GM10266 (cell line): ENCODE measurements around the gene DGCR6L.
"Not testable (repeated sequence)": the region's sequence is repeated elsewhere in the genome, so short reads cannot be mapped to it uniquely, and the experiment has no call there.

ENCODE experiments used
- DNase-seq: peaks from one replicate; pipeline ENCODE4 v3.0.0; 2012; ENCODE audit errors: extremely low spot score
- TF ChIP-seq, protein P1 (sequence below): IDR thresholded peaks from 2 replicates; pipeline ENCODE4 v1.5.1; 2012; ENCODE audit warnings: mild to moderate bottlenecking, low read depth; ENCODE audit not compliant: control insufficient read depth, insufficient read depth; ENCODE audit errors: missing control alignments

DGCR6L gene

DNA sequence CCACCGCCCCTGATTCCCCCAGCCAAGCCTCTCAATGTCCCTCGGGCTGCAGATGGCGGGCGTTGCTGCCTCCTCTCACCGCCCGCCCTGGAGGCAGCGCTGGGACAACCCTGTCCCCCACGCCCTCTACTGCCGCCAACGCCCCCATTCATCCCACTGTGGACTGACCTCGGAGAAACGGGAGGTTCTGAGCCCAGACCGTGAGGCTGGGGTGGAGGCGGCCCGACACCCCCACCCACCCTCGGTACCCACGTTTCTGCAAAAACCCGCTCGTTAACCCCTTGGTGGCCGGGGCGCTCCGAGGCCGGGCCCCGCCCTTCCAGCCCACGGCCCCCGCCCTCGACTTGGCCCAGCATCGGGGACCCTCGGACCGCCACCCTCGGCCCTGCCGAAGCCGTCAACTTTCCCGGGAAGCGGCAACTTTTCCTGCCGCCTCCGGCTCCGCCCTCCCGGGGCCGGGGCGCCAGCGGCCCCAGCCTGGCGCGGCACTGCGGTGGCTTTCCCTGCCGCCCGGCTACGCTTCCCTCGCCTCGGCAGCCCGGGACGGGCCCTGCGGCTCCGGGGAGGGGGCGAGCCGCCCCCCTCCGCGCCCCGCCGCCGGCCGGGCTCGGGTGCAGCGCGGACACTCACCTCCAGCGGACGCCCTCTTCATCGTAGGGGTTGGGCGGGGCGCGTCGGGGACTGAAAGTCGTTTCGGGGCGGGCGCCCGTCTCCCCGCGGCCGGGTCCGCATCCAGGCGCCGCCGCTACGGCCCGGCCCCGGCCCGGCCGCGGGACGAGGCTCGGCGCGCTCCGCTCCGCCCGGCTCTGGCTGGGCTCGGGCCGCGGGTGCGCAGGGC lies 52.2 kb downstream of the DGCR6L start:
- no peak for DNase-seq

DNA sequence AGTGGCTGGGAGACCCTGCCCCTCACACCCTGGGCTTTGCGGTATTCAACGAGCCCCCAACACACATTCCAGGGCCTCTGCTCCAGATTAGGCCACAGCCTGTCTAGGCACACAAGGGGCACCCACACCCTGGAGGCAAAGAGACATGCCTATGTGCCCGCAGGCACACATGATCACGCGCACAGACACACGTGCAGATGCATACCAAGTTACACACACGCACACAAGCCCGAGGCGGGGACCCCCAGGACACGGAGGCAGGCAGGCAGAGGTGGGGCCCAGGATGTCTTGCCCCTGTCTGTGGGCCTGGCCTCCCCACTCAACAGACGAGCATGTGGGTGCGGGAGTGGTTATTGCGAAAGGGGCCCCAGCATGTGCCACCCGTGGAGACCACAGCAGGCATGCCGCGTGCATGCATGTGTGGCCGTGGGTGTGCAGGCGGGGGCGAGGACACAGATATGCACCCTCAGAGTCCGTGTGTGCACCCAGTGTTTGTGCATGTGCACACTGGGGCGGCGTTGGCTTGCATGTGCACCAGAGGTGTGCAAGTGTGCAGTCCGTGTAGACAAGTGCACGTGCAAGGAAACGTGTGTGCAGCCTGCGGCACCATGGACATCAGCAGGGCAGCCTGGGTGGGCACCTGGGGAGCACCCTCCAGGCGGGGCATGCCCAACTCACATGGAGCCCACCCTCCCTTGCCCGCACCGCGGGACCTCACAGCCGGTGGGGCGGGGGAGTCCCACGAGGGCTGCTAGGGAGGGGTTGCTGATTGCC lies 53.0 kb downstream of the DGCR6L start:
- not testable (repeated sequence) for DNase-seq

More for the DNA sequence above, 52.2 kb downstream of the DGCR6L start:
- TF ChIP-seq, protein P1, sequence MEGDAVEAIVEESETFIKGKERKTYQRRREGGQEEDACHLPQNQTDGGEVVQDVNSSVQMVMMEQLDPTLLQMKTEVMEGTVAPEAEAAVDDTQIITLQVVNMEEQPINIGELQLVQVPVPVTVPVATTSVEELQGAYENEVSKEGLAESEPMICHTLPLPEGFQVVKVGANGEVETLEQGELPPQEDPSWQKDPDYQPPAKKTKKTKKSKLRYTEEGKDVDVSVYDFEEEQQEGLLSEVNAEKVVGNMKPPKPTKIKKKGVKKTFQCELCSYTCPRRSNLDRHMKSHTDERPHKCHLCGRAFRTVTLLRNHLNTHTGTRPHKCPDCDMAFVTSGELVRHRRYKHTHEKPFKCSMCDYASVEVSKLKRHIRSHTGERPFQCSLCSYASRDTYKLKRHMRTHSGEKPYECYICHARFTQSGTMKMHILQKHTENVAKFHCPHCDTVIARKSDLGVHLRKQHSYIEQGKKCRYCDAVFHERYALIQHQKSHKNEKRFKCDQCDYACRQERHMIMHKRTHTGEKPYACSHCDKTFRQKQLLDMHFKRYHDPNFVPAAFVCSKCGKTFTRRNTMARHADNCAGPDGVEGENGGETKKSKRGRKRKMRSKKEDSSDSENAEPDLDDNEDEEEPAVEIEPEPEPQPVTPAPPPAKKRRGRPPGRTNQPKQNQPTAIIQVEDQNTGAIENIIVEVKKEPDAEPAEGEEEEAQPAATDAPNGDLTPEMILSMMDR, result no peak

DNA sequence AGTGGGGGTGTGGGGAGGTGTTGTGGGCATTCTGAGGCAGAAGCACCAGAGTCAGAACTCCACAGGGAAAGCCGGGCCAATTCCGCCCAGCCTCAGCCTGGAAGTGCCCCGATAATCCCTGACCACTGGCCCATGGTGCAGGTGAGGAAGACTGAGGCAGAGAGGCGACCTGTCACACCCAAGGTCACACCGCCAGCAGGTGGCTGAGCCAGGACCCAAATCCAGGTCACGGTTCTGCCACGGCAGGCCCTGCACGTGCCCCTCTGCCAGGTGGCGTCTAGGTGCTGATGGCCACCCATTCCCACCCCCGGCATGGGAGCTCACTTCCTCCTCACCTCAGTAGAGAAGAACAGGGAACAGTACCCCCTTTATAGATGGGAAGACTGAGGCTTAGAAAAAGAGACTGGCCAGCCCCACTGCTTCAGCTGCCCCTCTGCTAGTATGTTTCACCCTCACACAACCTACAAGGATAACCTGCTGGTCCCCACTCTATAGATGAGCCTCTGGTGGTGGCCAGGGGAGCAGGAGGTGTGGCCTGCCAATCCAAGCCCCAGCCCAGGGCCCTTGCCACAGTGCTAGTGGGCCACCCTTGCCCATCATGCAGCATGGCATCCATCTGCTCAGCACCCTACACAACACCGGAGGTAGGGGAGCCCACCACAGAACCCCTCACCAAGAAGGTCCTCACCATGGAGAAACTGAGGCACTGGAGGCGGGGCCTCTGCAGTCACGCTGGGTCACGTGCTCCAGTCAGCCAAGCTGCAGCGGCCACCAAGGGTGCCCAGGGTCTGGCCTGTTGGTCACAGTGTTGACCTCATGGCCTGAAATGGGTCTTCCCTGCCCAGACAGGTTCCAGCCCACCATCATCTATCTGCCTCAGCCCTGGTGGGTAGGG lies 53.8 kb downstream of the DGCR6L start:
- not testable (repeated sequence) for DNase-seq

DNA sequence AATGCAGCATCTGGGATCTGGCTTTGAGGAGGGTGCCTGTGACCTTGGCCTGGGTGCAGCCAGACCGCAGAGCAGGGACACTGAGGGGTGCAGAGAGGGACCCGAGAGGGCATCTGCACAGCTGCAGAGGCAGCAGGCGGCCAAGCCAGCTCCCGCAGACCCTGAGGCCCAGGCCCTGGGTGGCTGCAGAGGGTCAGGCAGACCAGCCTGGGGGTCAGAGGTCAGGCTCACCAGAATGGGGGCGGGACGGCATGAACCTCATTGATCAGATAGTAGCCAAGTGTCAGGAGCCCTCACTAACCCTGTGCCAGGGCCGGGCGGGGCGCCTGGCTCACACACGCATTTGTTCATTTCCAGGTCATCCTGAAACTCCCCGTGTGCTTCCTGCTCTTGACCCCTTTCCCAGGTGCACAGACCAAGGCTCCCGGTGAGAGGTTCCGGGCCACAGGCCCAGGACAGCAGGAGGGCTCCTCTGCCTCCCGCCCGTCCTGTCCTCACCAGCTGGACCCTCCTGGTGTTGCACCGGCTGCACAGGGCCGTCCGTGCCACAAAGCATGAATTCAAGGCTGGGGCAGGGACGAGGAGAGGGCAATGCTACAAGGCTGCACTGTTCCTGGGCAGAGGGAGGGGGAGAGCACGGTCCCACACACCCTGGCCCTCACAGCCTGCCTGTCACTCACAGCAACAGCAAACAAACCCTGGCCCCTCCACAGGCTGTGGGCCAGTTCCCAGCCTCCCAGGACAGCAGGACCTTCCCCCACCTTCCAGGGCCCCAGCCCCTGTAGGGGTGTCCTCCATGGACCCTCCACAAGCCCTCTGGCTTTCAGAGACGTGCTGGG lies 55.0 kb downstream of the DGCR6L start:
- TF ChIP-seq, protein P1, result no peak
- DNase-seq, result no peak
